ENCODE data around the gene LATS2.

Gene LATS2

DNA sequence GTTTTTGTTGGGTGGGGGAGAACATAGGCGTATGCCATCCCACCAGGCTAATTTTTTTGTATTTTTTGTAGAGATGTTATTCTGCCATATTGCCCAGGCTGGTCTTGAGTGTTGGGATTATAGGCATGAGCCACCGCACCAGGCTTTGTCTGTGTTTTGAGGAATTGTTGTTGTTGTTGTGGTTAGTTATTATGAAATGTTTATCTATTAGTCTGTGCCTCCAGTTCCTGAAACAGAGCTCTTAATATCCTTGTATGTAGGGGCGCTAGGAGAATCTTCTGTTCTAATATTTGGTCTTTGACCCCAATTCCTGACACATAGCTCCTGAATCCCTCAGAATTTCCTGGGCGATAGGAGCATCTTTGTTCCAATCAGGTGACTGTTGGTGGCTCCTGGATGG lies 5.6 kb upstream of the LATS2 start:
- no peak for FAIRE-seq

DNA sequence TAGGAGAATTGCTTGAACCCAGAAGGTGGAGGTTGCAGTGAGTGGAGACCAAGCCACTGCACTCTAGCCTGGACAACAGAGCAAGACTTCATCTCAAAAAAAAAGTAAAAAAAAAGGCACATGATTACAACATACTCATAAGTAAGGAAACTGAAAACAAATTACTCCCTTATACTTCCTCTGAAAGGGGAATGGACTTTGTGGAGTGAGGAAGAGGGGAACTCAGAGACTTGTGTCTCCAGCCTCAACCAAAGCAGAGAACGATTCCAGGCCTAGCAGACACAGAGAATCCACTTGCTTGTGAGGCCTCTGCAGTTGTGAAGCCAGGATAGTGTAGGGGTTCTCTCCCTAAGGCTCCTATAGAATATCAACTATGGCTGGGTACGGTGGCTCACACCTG lies 4.3 kb upstream of the LATS2 start:
- no peak for DNase-seq (ENCODE audit: insufficient read length, low spot score)
- TF ChIP-seq, protein P1, sequence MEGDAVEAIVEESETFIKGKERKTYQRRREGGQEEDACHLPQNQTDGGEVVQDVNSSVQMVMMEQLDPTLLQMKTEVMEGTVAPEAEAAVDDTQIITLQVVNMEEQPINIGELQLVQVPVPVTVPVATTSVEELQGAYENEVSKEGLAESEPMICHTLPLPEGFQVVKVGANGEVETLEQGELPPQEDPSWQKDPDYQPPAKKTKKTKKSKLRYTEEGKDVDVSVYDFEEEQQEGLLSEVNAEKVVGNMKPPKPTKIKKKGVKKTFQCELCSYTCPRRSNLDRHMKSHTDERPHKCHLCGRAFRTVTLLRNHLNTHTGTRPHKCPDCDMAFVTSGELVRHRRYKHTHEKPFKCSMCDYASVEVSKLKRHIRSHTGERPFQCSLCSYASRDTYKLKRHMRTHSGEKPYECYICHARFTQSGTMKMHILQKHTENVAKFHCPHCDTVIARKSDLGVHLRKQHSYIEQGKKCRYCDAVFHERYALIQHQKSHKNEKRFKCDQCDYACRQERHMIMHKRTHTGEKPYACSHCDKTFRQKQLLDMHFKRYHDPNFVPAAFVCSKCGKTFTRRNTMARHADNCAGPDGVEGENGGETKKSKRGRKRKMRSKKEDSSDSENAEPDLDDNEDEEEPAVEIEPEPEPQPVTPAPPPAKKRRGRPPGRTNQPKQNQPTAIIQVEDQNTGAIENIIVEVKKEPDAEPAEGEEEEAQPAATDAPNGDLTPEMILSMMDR (IDR thresholded peaks at IDR 0.05; ENCODE audit: insufficient read depth, missing control alignments): no peak
- no peak for FAIRE-seq

More for the DNA sequence above, 5.6 kb upstream of the LATS2 start:
- TF ChIP-seq, protein P1 (IDR thresholded peaks at IDR 0.05; ENCODE audit: insufficient read depth, missing control alignments): no peak
- no peak for DNase-seq (ENCODE audit: insufficient read length, low spot score)

GRCh38 chr13:21063031-21063430 lies 1.6 kb upstream of the LATS2 start:
- TF ChIP-seq, protein P1 (IDR thresholded peaks at IDR 0.05; ENCODE audit: insufficient read depth, missing control alignments): no peak
- FAIRE-seq (no peak), DNase-seq (ENCODE audit: insufficient read length, low spot score) (no peak)

DNA sequence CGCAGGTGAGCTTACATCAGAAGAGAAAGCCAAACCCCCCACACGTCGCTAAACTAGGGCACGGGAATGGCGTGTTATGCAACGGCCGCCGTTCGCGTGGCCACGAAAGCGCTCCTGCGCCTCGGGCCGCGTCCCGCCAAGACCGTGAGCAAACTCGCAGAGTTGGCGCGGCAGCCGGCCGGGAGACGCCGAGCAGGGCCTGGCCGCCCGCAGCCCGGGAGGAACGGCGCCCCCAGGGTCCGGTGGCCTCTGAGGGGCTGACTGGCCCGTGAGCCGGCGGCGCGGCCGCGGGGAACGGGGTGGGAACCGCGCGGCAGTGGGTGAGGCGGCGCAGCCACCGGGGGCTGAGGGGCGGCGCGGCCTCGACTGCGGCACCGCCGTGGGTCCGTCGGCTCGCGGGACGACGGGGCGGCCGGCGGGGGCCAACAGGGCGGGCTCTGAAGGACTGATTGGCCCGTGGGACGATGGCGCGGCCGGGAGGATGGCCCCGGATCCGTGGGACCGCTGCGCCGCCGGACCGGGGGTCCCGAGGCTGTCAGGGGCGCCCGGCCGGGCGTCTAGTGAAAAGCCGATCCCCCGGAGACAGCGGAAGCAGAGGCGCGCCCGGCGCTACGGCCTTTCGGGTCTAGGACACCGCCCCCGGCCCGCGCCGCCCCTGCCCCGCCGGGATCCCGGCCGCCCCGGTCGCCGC lies 903 bp downstream of the LATS2 start:
- FAIRE-seq (no peak), DNase-seq (ENCODE audit: insufficient read length, low spot score) (no peak)
- TF ChIP-seq, protein P1 (IDR thresholded peaks at IDR 0.05; ENCODE audit: insufficient read depth, missing control alignments): no peak

DNA sequence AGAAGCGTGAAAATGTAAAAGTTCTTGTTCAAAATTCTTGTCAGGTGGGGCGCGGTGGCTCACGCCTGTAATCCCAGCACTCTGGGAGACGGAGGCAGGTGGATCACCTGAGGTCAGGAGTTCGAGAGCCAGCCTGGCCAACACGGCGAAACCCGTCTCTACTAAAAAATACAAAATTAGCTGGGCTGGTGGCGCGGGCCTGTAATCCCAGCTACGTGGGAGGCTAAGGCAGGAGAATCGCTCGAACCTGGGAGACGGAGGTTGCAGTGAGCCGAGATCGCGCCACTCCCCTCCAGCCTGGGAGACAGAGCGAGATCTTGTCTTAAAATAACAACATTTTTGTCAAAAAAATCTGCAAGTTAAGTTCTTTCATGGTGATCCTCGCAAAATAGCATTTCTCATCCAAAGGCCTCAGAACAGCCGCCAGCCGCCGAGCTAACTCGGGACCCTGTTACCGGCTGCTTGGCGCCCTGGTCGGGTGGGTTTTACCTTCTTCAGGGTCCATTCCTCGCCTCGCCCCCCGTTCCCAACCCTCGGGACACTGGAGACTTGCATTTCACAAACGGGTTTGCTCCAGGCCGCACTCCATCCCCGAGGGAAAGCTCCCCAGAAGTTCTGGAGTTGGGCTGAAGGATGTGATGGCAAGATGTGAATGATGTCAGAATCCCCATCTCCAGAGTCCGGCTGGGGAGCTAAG lies 1.6 kb downstream of the LATS2 start:
- TF ChIP-seq, protein P1 (IDR thresholded peaks at IDR 0.05; ENCODE audit: insufficient read depth, missing control alignments): no peak
- DNase-seq (ENCODE audit: insufficient read length, low spot score) (no peak), FAIRE-seq (no peak)

DNA sequence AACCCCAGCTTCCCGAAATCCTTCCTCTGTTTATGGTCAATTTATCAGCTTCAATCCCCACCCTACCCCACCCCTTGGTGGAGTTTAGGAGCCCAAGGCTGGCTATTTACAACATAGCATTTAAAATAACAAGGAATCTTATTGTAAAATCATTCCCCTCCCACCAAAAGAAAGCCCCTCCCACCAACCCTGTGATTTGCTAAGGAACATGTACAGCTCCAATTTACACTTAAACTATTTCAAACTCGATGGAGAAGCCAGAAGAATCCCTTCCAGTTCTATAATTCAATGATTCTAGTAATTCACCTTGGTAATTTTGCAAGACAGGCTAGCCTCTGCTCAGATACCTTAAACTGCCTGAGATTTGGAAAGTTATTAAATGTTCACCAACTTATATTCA lies 3.0 kb downstream of the LATS2 start:
- TF ChIP-seq, protein P1 (IDR thresholded peaks at IDR 0.05; ENCODE audit: insufficient read depth, missing control alignments): no peak
- FAIRE-seq (no peak), DNase-seq (ENCODE audit: insufficient read length, low spot score) (no peak)

DNA sequence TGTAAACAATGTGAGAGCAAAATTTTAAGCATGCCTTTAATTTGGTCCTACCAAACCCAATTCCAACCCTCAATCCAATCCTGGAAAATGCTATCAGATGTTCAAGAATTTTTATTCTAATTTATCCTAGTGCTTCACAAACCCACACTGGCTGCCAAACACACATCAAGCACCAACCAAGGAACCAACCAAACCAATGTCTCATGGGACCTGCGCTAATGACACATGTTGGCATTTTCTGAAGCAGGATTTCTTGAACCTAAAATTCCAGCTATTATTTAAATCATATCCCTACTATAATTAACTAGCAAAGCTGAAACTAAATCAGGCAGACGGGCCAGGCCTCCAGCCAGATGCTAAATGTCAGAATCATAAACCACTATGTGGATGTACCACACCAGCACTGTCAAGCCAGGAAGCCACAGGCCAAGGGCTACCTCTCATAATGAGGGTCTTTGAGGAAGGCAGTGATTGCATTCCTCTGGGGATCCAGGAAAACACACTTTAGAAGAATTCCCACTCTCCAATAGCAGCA lies 5.8 kb downstream of the LATS2 start:
- no peak for FAIRE-seq
- TF ChIP-seq, protein P1 (IDR thresholded peaks at IDR 0.05; ENCODE audit: insufficient read depth, missing control alignments): no peak
- DNase-seq (ENCODE audit: insufficient read length, low spot score): no peak

All from D721Med (cell line).